Activated naive CD8-positive, alpha-beta T cell treated with anti-CD3 and anti-CD28 coated beads for 36 hours (primary cell): ENCODE measurements around the gene AMN. TPM values are rescaled to one million over a fixed set of nuclear protein-coding genes. Genes with fewer than 3 reads are reported as not detected.

Experiments used
- DNase-seq: peaks from one replicate; pipeline ENCODE4 v3.0.0; 2021
- H3K27ac Mint-ChIP-seq: one replicate; pipeline ENCODE4 v1.8.0; 2022; ENCODE audit warnings: mild to moderate bottlenecking, moderate library complexity, mixed read lengths
- H3K27me3 Mint-ChIP-seq: one replicate; pipeline ENCODE4 v1.8.0; 2022; ENCODE audit warnings: mild to moderate bottlenecking, mixed read lengths
- H3K36me3 Mint-ChIP-seq: one replicate; pipeline ENCODE4 v1.8.0; 2021; ENCODE audit warnings: mild to moderate bottlenecking, mixed read lengths
- H3K4me1 Mint-ChIP-seq: one replicate; pipeline ENCODE4 v1.8.0; 2021; ENCODE audit warnings: mixed read lengths
- H3K4me3 Mint-ChIP-seq: one replicate; pipeline ENCODE4 v1.8.0; 2022; ENCODE audit warnings: mild to moderate bottlenecking, moderate library complexity, mixed read lengths
- H3K9me3 Mint-ChIP-seq: one replicate; pipeline ENCODE4 v1.8.0; 2022; ENCODE audit warnings: mixed read lengths
- total RNA-seq, 2 experiments: library from RNA; stranded (reverse); gene quantifications; one replicate each; pipeline ENCODE4 v1.2.3, GENCODE V29; 2021

Gene AMN
- total RNA-seq, 2 experiments from 2014 or later: 0.72 to 2.0 TPM

GRCh38 chr14:102968306-102968705, 45.8 kb downstream of the AMN start:
- no peak for DNase-seq
- Mint-ChIP-seq H3K27ac (no peak overlapping the region), H3K27me3 (no peaks in the 10 kb centered on the region), H3K36me3 (no peaks in the 10 kb centered on the region), H3K4me3 (no peak overlapping the region), H3K9me3 (no peaks in the 10 kb centered on the region), H3K4me1 (no peaks in the 10 kb centered on the region)

GRCh38 chr14:102969060-102969791, 46.8 kb downstream of the AMN start:
- H3K4me1 Mint-ChIP-seq: no peaks in the 10 kb centered on the region
- no peaks in the 10 kb centered on the region for H3K27me3 Mint-ChIP-seq
- DNase-seq: no peak
- no peaks in the 10 kb centered on the region for H3K9me3 Mint-ChIP-seq
- no peak overlapping the region for H3K27ac Mint-ChIP-seq
- no peak overlapping the region for H3K4me3 Mint-ChIP-seq
- H3K36me3 Mint-ChIP-seq: no peaks in the 10 kb centered on the region

GRCh38 chr14:102969901-102970300, 47.4 kb downstream of the AMN start:
- Mint-ChIP-seq H3K4me1 (no peaks in the 10 kb centered on the region), H3K27ac (no peak overlapping the region), H3K36me3 (no peaks in the 10 kb centered on the region), H3K27me3 (no peaks in the 10 kb centered on the region), H3K4me3 (no peak overlapping the region), H3K9me3 (no peaks in the 10 kb centered on the region)
- DNase-seq: no peak

DNA sequence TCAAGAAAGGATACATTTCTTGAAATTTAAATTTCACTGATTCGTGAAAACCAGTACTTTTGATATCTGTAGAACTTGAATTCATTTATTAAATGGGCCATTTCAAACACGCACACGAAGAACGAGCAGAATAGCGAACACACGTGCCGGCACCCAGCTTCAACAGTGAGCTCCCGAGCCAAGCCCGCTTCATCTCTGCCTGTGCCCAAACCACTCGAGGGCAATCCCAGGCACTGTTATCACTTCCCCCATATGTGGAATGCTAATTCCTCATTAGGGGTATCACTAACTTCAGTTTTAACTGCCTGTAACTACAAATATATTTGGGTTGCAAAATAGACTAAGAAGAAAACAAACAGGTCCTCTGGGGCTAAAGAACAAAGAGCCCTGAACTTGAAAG, 48.0 kb downstream of the AMN start:
- no peak overlapping the region for H3K4me3 Mint-ChIP-seq
- H3K36me3 Mint-ChIP-seq: no peaks in the 10 kb centered on the region
- H3K4me1 Mint-ChIP-seq: no peaks in the 10 kb centered on the region
- no peak for DNase-seq
- H3K27ac Mint-ChIP-seq: no peak overlapping the region
- H3K27me3 Mint-ChIP-seq: no peaks in the 10 kb centered on the region
- H3K9me3 Mint-ChIP-seq: no peaks in the 10 kb centered on the region

GRCh38 chr14:102971314-102971713, 48.9 kb downstream of the AMN start:
- H3K4me1 Mint-ChIP-seq: no peaks in the 10 kb centered on the region
- H3K4me3 Mint-ChIP-seq: no peak overlapping the region
- no peak for DNase-seq
- no peaks in the 10 kb centered on the region for H3K27me3 Mint-ChIP-seq
- no peak overlapping the region for H3K27ac Mint-ChIP-seq
- no peaks in the 10 kb centered on the region for H3K9me3 Mint-ChIP-seq
- no peaks in the 10 kb centered on the region for H3K36me3 Mint-ChIP-seq

DNA sequence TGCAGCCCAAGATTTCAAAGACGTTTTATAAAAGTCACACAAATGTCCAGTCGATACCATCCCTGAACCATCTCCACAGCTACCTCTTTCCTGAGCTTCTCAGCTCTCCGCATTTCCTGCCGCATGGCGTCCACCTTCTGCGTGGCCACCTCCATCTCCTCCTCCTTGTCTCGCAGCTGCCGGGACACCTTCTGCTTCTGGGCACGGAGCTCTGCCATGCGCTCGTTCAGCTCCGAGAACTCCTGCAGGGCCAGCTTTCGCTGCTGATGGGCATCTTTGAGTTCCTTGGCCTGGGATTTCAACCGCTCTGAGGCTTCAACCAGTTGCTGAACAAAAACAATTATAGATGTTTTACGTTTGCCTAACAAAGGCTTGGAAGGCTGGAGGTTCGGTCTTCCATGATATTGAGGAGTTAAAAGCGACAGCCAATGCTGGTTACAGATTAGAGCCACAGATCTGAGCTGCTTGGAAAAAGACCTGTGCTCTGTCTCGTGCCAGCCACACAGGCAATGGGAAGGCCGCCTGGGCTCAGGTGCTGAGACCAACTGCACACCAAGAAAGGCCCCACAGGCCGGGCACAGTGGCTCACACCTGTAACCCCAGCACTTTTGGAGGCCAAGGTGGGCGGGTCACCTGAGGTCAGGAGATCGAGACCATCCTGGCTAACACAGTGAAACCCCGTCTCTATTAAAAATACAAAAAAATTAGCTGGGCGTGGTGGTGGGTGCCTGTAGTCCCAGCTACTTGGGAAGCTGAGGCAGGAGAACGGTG, 49.6 kb downstream of the AMN start:
- no peak for DNase-seq
- no peak overlapping the region for H3K27ac Mint-ChIP-seq
- no peak overlapping the region for H3K4me3 Mint-ChIP-seq
- H3K4me1 Mint-ChIP-seq: no peaks in the 10 kb centered on the region
- H3K36me3 Mint-ChIP-seq: no peaks in the 10 kb centered on the region
- no peaks in the 10 kb centered on the region for H3K9me3 Mint-ChIP-seq
- no peaks in the 10 kb centered on the region for H3K27me3 Mint-ChIP-seq

DNA sequence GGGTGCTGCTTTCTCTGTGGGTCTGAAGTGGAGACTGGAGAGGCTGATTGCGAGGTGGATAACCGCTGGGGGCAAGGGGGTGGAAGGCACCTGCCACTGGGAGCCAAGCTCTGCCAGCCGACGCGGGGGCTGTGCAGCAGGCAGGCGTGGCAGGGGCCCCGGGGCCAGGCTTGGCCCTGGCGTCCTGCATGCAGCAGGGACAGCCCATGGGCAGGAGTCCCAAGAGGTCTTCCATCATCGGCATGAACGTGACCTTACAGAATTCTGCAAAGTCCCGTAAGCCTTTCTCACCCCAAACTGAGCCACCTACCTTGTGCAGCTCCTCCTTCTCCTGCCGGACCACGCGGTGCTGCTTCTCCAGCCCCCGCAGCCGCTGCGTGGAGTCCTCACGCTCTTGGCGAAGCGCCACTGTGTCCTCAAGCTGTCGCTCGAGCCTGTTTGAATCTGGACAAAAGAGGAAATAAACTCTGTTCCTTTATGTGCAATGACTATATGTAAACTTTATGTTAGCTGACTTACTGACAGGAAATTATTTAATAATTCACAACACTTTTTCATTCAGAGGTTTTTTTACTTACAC, 51.3 kb downstream of the AMN start:
- DNase-seq: no peak
- no peaks in the 10 kb centered on the region for H3K9me3 Mint-ChIP-seq
- no peak overlapping the region for H3K4me3 Mint-ChIP-seq
- no peaks in the 10 kb centered on the region for H3K4me1 Mint-ChIP-seq
- no peak overlapping the region for H3K27ac Mint-ChIP-seq
- no peaks in the 10 kb centered on the region for H3K36me3 Mint-ChIP-seq
- H3K27me3 Mint-ChIP-seq: no peaks in the 10 kb centered on the region

- Mint-ChIP-seq H3K36me3 (no peaks in the 10 kb centered on the region), H3K27ac (no peak overlapping the region), H3K9me3 (no peaks in the 10 kb centered on the region), H3K27me3 (no peaks in the 10 kb centered on the region), H3K4me3 (no peak overlapping the region), H3K4me1 (no peaks in the 10 kb centered on the region)
- DNase-seq: no peak
These were observed 53.2 kb downstream of the AMN start for GRCh38 chr14:102975662-102976061.

GRCh38 chr14:102977475-102977874, 55.0 kb downstream of the AMN start:
- H3K27me3 Mint-ChIP-seq: no peaks in the 10 kb centered on the region
- no peak for DNase-seq
- H3K27ac Mint-ChIP-seq: no peak overlapping the region
- H3K36me3 Mint-ChIP-seq: no peaks in the 10 kb centered on the region
- H3K9me3 Mint-ChIP-seq: no peaks in the 10 kb centered on the region
- H3K4me3 Mint-ChIP-seq: no peak overlapping the region
- H3K4me1 Mint-ChIP-seq: no peaks in the 10 kb centered on the region

- no peaks in the 10 kb centered on the region for H3K36me3 Mint-ChIP-seq
- no peaks in the 10 kb centered on the region for H3K4me1 Mint-ChIP-seq
- H3K27ac Mint-ChIP-seq: no peak overlapping the region
- no peaks in the 10 kb centered on the region for H3K9me3 Mint-ChIP-seq
- no peak for DNase-seq
- H3K4me3 Mint-ChIP-seq: no peak overlapping the region
- H3K27me3 Mint-ChIP-seq: no peaks in the 10 kb centered on the region
These were observed 56.9 kb downstream of the AMN start for GRCh38 chr14:102979406-102979805.

- Mint-ChIP-seq H3K4me1 (no peaks in the 10 kb centered on the region), H3K9me3 (no peaks in the 10 kb centered on the region), H3K27ac (no peak overlapping the region), H3K27me3 (no peaks in the 10 kb centered on the region), H3K36me3 (peaks cover 1% of the 10 kb centered on the region), H3K4me3 (no peak overlapping the region)
- DNase-seq: no peak
These were observed 57.9 kb downstream of the AMN start for GRCh38 chr14:102980409-102980810.

Other genes starting within 250 kb of the AMN start
- gene TRAF3, start 145.2 kb upstream of the AMN start, total RNA-seq: 10 to 100 TPM; 39.2 to 39.6 TPM
- 1 to 10 TPM; 2.0 to 2.5 TPM for gene CDC42BPB, start 134.9 kb downstream of the AMN start, total RNA-seq
- gene LBHD2, start 161.5 kb downstream of the AMN start, total RNA-seq: not detected
- not detected for gene EXOC3L4, start 172.1 kb downstream of the AMN start, total RNA-seq
- gene TNFAIP2, start 200.8 kb downstream of the AMN start, total RNA-seq: under 1 TPM; 0.10 to 0.85 TPM